HepG2 (cell line): ENCODE results near the gene GYS1. TPM values are rescaled to one million over a fixed set of nuclear protein-coding genes. Genes with fewer than 3 reads are reported as not detected.

ENCODE experiments used
- ATF1 ChIP-seq: IDR thresholded peaks from 2 replicates; pipeline ENCODE4 v1.6.1; 2016; ENCODE audit warnings: mild to moderate bottlenecking, control low read depth
- ERF ChIP-seq: IDR thresholded peaks from 2 replicates; pipeline ENCODE4 v1.6.1; 2018; ENCODE audit warnings: missing biosample characterization, missing genetic modification reagents
- MAF1 ChIP-seq: sonication (generic); formaldehyde crosslinking; IDR thresholded peaks from 2 replicates; pipeline ENCODE4 v1.5.0; 2020; ENCODE audit warnings: missing genetic modification reagents, borderline replicate concordance
- NAIF1 ChIP-seq: sonication (generic); formaldehyde crosslinking; IDR thresholded peaks from 2 replicates; pipeline ENCODE4 v1.5.0; 2020; ENCODE audit warnings: mild to moderate bottlenecking, missing genetic modification reagents, borderline replicate concordance
- NFYB ChIP-seq: sonication (generic); formaldehyde crosslinking; IDR thresholded peaks from 2 replicates; pipeline ENCODE4 v1.4.0; 2020; ENCODE audit warnings: missing genetic modification reagents
- RXRB ChIP-seq: IDR thresholded peaks from 2 replicates; pipeline ENCODE4 v1.6.1; 2016; ENCODE audit warnings: borderline replicate concordance, missing genetic modification reagents, missing compliant biosample characterization
- SP5 ChIP-seq: IDR thresholded peaks from 2 replicates; pipeline ENCODE4 v1.6.1; 2016; ENCODE audit warnings: low read depth, borderline replicate concordance
- ZBTB7A ChIP-seq: sonication (generic); formaldehyde crosslinking; IDR thresholded peaks from 2 replicates; pipeline ENCODE4 v1.8.0; 2022; ENCODE audit warnings: mild to moderate bottlenecking, missing genetic modification reagents
- ZEB1 ChIP-seq: IDR thresholded peaks from 2 replicates; pipeline ENCODE4 v1.6.1; 2012; ENCODE audit warnings: mild to moderate bottlenecking, low read depth, inconsistent platforms; ENCODE audit not compliant: insufficient replicate concordance
- ZMAT3 ChIP-seq: sonication (generic); formaldehyde crosslinking; conservative IDR thresholded peaks from 2 replicates; pipeline ENCODE4 v1.7.0; 2021; ENCODE audit warnings: missing genetic modification reagents
- ZNF24 ChIP-seq: fragments of 450-650 bp; IDR thresholded peaks from 2 replicates; pipeline ENCODE4 v1.6.1; 2017; ENCODE audit warnings: antibody characterized with exemption, mild to moderate bottlenecking
- ZNF331 ChIP-seq: sonication (generic); formaldehyde crosslinking; IDR thresholded peaks from 2 replicates; pipeline ENCODE4 v1.4.0; 2020; ENCODE audit warnings: missing genetic modification reagents
- ZNF776 ChIP-seq: sonication (generic); formaldehyde crosslinking; IDR thresholded peaks from 2 replicates; pipeline ENCODE4 v1.4.0; 2020; ENCODE audit warnings: mild to moderate bottlenecking, missing genetic modification reagents
- polyA plus RNA-seq, 8 experiments: library from polyadenylated mRNA; depleted of rRNA in 3 of 8; stranded (reverse) in 7 of 8; unstranded in 1 of 8; fragments of >200 nt; fragmentation: Illumina TruSeq in 4 of 8; extraction: Trizol in 4 of 8; gene quantifications; 2 replicates each; pipeline versions ENCODE4 v1.2.1 to v1.2.3, GENCODE V29; 2011 to 2016; ENCODE audit warnings: low read depth in 4 of 8, missing spikeins in 1 of 8, mixed read lengths in 1 of 8; ENCODE audit not compliant: insufficient read depth in 1 of 8
- total RNA-seq, 5 experiments: library from RNA; depleted of rRNA; stranded (reverse); fragments of >200 nt; fragmentation: Illumina TruSeq; extraction: Trizol; gene quantifications; 2 replicates each; pipeline ENCODE4 v1.2.3, GENCODE V29; 2016; ENCODE audit warnings: low read depth in 1 of 5
- TF ChIP-seq, protein P1 (sequence below): sonication (generic); formaldehyde crosslinking; IDR thresholded peaks from 2 replicates; pipeline ENCODE4 v1.5.1; 2020; ENCODE audit warnings: mild to moderate bottlenecking, missing genetic modification reagents, moderate library complexity
- TF ChIP-seq, protein P2 (sequence below): sonication (generic); formaldehyde crosslinking; IDR thresholded peaks from 2 replicates; pipeline ENCODE4 v1.4.0; 2020; ENCODE audit warnings: missing genetic modification reagents, borderline replicate concordance
- TF ChIP-seq, protein P3 (sequence below): sonication (generic); formaldehyde crosslinking; IDR thresholded peaks from 2 replicates; pipeline ENCODE4 v1.5.0; 2020; ENCODE audit warnings: missing genetic modification reagents
- TF ChIP-seq, protein P4 (sequence below): sonication (generic); formaldehyde crosslinking; IDR thresholded peaks from 2 replicates; pipeline ENCODE4 v1.5.0; 2020; ENCODE audit warnings: missing genetic modification reagents, mild to moderate bottlenecking, borderline replicate concordance
- TF ChIP-seq, protein P5 (sequence below): sonication (generic); formaldehyde crosslinking; IDR thresholded peaks from 2 replicates; pipeline ENCODE4 v1.4.0; 2020; ENCODE audit warnings: low read depth, mild to moderate bottlenecking, missing genetic modification reagents
- TF ChIP-seq, protein P6 (sequence below): sonication (generic); formaldehyde crosslinking; IDR thresholded peaks from 2 replicates; pipeline ENCODE4 v1.9.0; 2021; ENCODE audit warnings: missing genetic modification reagents, borderline replicate concordance

Gene GYS1
- total and polyA plus RNA-seq, 2 of the 13 experiments (the other 11 are each of a cell fraction or from before 2014, with no cell fraction given) = 18.4 to 42.1 TPM

DNA sequence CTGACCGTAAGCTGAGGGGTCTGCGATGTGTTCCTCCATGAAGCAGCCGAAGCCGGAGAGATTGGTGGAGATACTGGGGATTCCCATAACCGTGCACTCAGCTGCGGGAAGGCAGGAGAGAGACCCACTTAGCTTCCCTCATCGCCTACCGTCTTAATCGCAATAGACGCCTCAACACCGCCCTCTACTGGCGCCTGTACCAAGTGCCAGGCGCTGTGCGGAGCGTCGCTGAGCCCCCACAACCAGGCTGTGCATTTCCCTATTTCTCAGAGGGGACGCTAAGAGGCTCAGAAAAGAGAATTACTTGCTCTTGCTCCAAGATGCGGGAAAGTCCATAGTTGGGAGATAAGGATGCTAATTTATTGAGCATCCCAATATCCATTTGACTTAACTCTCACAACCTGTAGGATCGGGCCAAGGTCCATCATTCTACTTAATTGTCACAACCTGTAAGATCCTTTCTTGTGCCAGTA, 22.1 kb downstream of the GYS1 start (continued):
- TF ChIP-seq, protein P1, sequence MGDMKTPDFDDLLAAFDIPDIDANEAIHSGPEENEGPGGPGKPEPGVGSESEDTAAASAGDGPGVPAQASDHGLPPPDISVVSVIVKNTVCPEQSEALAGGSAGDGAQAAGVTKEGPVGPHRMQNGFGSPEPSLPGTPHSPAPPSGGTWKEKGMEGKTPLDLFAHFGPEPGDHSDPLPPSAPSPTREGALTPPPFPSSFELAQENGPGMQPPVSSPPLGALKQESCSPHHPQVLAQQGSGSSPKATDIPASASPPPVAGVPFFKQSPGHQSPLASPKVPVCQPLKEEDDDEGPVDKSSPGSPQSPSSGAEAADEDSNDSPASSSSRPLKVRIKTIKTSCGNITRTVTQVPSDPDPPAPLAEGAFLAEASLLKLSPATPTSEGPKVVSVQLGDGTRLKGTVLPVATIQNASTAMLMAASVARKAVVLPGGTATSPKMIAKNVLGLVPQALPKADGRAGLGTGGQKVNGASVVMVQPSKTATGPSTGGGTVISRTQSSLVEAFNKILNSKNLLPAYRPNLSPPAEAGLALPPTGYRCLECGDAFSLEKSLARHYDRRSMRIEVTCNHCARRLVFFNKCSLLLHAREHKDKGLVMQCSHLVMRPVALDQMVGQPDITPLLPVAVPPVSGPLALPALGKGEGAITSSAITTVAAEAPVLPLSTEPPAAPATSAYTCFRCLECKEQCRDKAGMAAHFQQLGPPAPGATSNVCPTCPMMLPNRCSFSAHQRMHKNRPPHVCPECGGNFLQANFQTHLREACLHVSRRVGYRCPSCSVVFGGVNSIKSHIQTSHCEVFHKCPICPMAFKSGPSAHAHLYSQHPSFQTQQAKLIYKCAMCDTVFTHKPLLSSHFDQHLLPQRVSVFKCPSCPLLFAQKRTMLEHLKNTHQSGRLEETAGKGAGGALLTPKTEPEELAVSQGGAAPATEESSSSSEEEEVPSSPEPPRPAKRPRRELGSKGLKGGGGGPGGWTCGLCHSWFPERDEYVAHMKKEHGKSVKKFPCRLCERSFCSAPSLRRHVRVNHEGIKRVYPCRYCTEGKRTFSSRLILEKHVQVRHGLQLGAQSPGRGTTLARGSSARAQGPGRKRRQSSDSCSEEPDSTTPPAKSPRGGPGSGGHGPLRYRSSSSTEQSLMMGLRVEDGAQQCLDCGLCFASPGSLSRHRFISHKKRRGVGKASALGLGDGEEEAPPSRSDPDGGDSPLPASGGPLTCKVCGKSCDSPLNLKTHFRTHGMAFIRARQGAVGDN (CRISPR knock-in tag) = peak; percentile 53
- no peak for TF ChIP-seq RXRB
- TF ChIP-seq, protein P2, sequence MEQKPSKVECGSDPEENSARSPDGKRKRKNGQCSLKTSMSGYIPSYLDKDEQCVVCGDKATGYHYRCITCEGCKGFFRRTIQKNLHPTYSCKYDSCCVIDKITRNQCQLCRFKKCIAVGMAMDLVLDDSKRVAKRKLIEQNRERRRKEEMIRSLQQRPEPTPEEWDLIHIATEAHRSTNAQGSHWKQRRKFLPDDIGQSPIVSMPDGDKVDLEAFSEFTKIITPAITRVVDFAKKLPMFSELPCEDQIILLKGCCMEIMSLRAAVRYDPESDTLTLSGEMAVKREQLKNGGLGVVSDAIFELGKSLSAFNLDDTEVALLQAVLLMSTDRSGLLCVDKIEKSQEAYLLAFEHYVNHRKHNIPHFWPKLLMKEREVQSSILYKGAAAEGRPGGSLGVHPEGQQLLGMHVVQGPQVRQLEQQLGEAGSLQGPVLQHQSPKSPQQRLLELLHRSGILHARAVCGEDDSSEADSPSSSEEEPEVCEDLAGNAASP (CRISPR knock-in tag) = 0 out of 2 replicates have a peak, but pooled peaks have one; percentile 48
- no peak for TF ChIP-seq MAF1 (CRISPR knock-in tag)
- TF ChIP-seq NAIF1 = no peak
- no peak for TF ChIP-seq ZNF24
- TF ChIP-seq, protein P3, sequence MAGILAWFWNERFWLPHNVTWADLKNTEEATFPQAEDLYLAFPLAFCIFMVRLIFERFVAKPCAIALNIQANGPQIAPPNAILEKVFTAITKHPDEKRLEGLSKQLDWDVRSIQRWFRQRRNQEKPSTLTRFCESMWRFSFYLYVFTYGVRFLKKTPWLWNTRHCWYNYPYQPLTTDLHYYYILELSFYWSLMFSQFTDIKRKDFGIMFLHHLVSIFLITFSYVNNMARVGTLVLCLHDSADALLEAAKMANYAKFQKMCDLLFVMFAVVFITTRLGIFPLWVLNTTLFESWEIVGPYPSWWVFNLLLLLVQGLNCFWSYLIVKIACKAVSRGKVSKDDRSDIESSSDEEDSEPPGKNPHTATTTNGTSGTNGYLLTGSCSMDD (CRISPR knock-in tag) = no peak
- no peak for TF ChIP-seq ATF1 (CRISPR knock-in tag)
- TF ChIP-seq, protein P4, sequence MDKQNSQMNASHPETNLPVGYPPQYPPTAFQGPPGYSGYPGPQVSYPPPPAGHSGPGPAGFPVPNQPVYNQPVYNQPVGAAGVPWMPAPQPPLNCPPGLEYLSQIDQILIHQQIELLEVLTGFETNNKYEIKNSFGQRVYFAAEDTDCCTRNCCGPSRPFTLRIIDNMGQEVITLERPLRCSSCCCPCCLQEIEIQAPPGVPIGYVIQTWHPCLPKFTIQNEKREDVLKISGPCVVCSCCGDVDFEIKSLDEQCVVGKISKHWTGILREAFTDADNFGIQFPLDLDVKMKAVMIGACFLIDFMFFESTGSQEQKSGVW (CRISPR knock-in tag) = no peak
- TF ChIP-seq ZBTB7A (CRISPR knock-in tag) = no peak
- TF ChIP-seq, protein P5, sequence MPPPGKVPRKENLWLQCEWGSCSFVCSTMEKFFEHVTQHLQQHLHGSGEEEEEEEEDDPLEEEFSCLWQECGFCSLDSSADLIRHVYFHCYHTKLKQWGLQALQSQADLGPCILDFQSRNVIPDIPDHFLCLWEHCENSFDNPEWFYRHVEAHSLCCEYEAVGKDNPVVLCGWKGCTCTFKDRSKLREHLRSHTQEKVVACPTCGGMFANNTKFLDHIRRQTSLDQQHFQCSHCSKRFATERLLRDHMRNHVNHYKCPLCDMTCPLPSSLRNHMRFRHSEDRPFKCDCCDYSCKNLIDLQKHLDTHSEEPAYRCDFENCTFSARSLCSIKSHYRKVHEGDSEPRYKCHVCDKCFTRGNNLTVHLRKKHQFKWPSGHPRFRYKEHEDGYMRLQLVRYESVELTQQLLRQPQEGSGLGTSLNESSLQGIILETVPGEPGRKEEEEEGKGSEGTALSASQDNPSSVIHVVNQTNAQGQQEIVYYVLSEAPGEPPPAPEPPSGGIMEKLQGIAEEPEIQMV = no peak
- no peak for TF ChIP-seq ZNF776
- no peak for TF ChIP-seq SP5 (CRISPR knock-in tag)
- TF ChIP-seq ZNF331 (CRISPR knock-in tag) = no peak
- TF ChIP-seq ZEB1 = no peak
- TF ChIP-seq, protein P6, sequence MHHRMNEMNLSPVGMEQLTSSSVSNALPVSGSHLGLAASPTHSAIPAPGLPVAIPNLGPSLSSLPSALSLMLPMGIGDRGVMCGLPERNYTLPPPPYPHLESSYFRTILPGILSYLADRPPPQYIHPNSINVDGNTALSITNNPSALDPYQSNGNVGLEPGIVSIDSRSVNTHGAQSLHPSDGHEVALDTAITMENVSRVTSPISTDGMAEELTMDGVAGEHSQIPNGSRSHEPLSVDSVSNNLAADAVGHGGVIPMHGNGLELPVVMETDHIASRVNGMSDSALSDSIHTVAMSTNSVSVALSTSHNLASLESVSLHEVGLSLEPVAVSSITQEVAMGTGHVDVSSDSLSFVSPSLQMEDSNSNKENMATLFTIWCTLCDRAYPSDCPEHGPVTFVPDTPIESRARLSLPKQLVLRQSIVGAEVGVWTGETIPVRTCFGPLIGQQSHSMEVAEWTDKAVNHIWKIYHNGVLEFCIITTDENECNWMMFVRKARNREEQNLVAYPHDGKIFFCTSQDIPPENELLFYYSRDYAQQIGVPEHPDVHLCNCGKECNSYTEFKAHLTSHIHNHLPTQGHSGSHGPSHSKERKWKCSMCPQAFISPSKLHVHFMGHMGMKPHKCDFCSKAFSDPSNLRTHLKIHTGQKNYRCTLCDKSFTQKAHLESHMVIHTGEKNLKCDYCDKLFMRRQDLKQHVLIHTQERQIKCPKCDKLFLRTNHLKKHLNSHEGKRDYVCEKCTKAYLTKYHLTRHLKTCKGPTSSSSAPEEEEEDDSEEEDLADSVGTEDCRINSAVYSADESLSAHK (CRISPR knock-in tag) = no peak
- peak; percentile 45; the same call in 1 of the 2 replicates for TF ChIP-seq ERF
- TF ChIP-seq ZMAT3 (CRISPR knock-in tag) = no peak
- no peak for TF ChIP-seq NFYB (CRISPR knock-in tag)
